ENCODE data around the gene SLC30A2.

DNA sequence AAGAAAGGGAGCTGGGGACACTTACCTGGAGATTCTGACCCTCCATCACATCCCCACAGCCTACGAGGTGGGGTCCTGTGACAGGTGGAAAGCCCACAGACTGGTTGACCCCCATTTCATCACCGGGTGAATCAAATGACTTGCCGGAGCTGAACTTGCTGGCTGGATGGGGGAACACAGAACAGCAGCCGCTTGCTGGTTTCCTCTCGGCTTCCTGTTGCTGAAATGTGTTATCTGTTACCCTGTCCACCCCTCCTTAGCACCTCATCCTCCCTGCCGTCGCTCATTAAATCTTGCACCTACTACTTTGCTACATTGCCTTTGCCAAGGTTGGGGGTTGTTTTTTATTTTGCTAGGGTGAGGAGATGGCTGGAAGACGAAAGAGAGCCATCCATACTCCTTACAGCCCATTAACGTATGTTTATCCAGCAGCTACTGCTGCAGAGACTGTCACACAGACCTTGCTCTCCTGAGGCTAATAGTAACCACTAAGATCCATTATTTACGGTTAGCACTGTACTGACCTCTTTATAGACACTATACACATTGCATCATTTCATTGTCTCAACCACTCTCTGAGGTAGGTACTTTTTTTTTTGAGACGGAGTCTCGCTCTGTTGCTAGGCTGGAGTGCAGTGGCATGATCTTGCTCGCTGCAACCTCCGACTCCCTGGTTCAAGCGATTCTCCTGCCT is 55.1 kb downstream of the SLC30A2 start:
- TF ChIP-seq, protein P1, sequence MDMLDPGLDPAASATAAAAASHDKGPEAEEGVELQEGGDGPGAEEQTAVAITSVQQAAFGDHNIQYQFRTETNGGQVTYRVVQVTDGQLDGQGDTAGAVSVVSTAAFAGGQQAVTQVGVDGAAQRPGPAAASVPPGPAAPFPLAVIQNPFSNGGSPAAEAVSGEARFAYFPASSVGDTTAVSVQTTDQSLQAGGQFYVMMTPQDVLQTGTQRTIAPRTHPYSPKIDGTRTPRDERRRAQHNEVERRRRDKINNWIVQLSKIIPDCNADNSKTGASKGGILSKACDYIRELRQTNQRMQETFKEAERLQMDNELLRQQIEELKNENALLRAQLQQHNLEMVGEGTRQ (IDR thresholded peaks at IDR 0.05): no peak
- TF ChIP-seq CHD2 (IDR thresholded peaks at IDR 0.05; ENCODE audit: low read length, partially characterized antibody) (no peak), POLR2AphosphoS2 (conservative IDR thresholded peaks at IDR 0.05; ENCODE audit: low read length) (no peak), MAFK (IDR thresholded peaks at IDR 0.05; ENCODE audit: partially characterized antibody) (no peak), RAD21 (conservative IDR thresholded peaks at IDR 0.05 in 1 of 2, IDR thresholded peaks at IDR 0.05 in 1 of 2) (no peak), EP300 (IDR thresholded peaks at IDR 0.05) (no peak)
- TF ChIP-seq, protein P2, sequence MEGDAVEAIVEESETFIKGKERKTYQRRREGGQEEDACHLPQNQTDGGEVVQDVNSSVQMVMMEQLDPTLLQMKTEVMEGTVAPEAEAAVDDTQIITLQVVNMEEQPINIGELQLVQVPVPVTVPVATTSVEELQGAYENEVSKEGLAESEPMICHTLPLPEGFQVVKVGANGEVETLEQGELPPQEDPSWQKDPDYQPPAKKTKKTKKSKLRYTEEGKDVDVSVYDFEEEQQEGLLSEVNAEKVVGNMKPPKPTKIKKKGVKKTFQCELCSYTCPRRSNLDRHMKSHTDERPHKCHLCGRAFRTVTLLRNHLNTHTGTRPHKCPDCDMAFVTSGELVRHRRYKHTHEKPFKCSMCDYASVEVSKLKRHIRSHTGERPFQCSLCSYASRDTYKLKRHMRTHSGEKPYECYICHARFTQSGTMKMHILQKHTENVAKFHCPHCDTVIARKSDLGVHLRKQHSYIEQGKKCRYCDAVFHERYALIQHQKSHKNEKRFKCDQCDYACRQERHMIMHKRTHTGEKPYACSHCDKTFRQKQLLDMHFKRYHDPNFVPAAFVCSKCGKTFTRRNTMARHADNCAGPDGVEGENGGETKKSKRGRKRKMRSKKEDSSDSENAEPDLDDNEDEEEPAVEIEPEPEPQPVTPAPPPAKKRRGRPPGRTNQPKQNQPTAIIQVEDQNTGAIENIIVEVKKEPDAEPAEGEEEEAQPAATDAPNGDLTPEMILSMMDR (IDR thresholded peaks at IDR 0.05): no peak
- TF ChIP-seq, protein P3, sequence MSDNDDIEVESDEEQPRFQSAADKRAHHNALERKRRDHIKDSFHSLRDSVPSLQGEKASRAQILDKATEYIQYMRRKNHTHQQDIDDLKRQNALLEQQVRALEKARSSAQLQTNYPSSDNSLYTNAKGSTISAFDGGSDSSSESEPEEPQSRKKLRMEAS (IDR thresholded peaks at IDR 0.05): no peak
